Measurements from ENCODE around the gene NECAB2. TPM values are rescaled to one million over a fixed set of nuclear protein-coding genes. Genes with fewer than 3 reads are reported as not detected.

Gene NECAB2
- total RNA-seq, 3 donors from 2014 or later, result 1.5 TPM; not detected in 2

GRCh38 chr16:84045001-84045817 is 77.2 kb downstream of the NECAB2 start:
- no peaks in the 10 kb centered on the region for H3K9me3 ChIP-seq
- H3K4me3 ChIP-seq, result no peak overlapping the region
- no peaks in the 10 kb centered on the region for H3K4me1 ChIP-seq
- DNase-seq (ENCODE audit: low spot score in 2 of 2), result no peak
- TF ChIP-seq POLR2A (IDR thresholded peaks at IDR 0.05) (no peak), CTCF (IDR thresholded peaks at IDR 0.05) (no peak), POLR2AphosphoS5 (IDR thresholded peaks at IDR 0.05) (no peak)
- peaks cover 5% of the 10 kb centered on the region for H3K36me3 ChIP-seq
- intact Hi-C loops (cut with DNase I; ENCODE audit: low total_unique reads), result loop anchor here (5.0 to 10.0 kb wide), 2 partner anchors 220 to 252 kb away; no protein-coding TSS in a partner anchor
- no peak overlapping the region for H3K27ac ChIP-seq
- peaks cover 0 to 5% of the 10 kb centered on the region in 2 donors for H3K27me3 ChIP-seq

GRCh38 chr16:84045818-84046470 is 77.9 kb downstream of the NECAB2 start:
- H3K9me3 ChIP-seq, result no peaks in the 10 kb centered on the region
- no peaks in the 10 kb centered on the region for H3K4me1 ChIP-seq
- H3K36me3 ChIP-seq, result peaks cover 5% of the 10 kb centered on the region
- TF ChIP-seq CTCF (IDR thresholded peaks at IDR 0.05) (no peak), POLR2A (IDR thresholded peaks at IDR 0.05) (no peak), POLR2AphosphoS5 (IDR thresholded peaks at IDR 0.05) (no peak)
- no peak overlapping the region for H3K27ac ChIP-seq
- intact Hi-C loops (cut with DNase I; ENCODE audit: low total_unique reads), result loop anchor here (5.0 to 10.0 kb wide), 2 partner anchors 221 to 251 kb away; no protein-coding TSS in a partner anchor
- no peak for DNase-seq (ENCODE audit: low spot score in 2 of 2)
- no peak overlapping the region for H3K4me3 ChIP-seq
- peaks cover 0 to 5% of the 10 kb centered on the region in 2 donors for H3K27me3 ChIP-seq

- no peak overlapping the region for H3K27ac ChIP-seq
Observed at GRCh38 chr16:84047206-84047605, 79.2 kb downstream of the NECAB2 start.

GRCh38 chr16:84047626-84048025 is 79.6 kb downstream of the NECAB2 start:
- DNase-seq (ENCODE audit: low spot score in 2 of 2), result no peak
- Histone ChIP-seq H3K27me3 (peaks cover 0 to 4% of the 10 kb centered on the region in 2 donors), H3K4me1 (no peaks in the 10 kb centered on the region), H3K9me3 (no peaks in the 10 kb centered on the region), H3K4me3 (no peak overlapping the region), H3K27ac (no peak overlapping the region), H3K36me3 (peaks cover 5% of the 10 kb centered on the region)
- intact Hi-C loops (cut with DNase I; ENCODE audit: low total_unique reads), result loop anchor here (5.0 to 10.0 kb wide), 2 partner anchors 223 to 250 kb away; no protein-coding TSS in a partner anchor
- TF ChIP-seq CTCF (IDR thresholded peaks at IDR 0.05), result no peak
- no peak for TF ChIP-seq POLR2AphosphoS5 (IDR thresholded peaks at IDR 0.05)
- no peak for TF ChIP-seq POLR2A (IDR thresholded peaks at IDR 0.05)

More at GRCh38 chr16:84047206-84047605, 79.2 kb downstream of the NECAB2 start:
- Histone ChIP-seq H3K4me3 (no peak overlapping the region), H3K27me3 (peaks cover 0 to 5% of the 10 kb centered on the region in 2 donors), H3K4me1 (no peaks in the 10 kb centered on the region), H3K36me3 (peaks cover 5% of the 10 kb centered on the region), H3K9me3 (no peaks in the 10 kb centered on the region)
- TF ChIP-seq POLR2A (IDR thresholded peaks at IDR 0.05) (no peak), POLR2AphosphoS5 (IDR thresholded peaks at IDR 0.05) (no peak), CTCF (IDR thresholded peaks at IDR 0.05) (no peak)
- intact Hi-C loops (cut with DNase I; ENCODE audit: low total_unique reads), result loop anchor here (5.0 to 10.0 kb wide), 2 partner anchors 222 to 250 kb away; no protein-coding TSS in a partner anchor
- no peak for DNase-seq (ENCODE audit: low spot score in 2 of 2)
